NCI-H2196 (cell line): ENCODE data around the gene SPP2.

ENCODE experiments used
- DNase-seq: peaks from one replicate; lab custom pipeline; 2025; ENCODE audit not compliant: unreplicated experiment; lab: John Stamatoyannopoulos, UW

Gene SPP2

GRCh38 chr2:234050455-234051135, at the start of gene SPP2:
Gene SPP2, plus strand, starts transcription at chr2:234050702. Its CDS starts 85 bp downstream, at chr2:234050787.
- DNase-seq: no peak

DNA sequence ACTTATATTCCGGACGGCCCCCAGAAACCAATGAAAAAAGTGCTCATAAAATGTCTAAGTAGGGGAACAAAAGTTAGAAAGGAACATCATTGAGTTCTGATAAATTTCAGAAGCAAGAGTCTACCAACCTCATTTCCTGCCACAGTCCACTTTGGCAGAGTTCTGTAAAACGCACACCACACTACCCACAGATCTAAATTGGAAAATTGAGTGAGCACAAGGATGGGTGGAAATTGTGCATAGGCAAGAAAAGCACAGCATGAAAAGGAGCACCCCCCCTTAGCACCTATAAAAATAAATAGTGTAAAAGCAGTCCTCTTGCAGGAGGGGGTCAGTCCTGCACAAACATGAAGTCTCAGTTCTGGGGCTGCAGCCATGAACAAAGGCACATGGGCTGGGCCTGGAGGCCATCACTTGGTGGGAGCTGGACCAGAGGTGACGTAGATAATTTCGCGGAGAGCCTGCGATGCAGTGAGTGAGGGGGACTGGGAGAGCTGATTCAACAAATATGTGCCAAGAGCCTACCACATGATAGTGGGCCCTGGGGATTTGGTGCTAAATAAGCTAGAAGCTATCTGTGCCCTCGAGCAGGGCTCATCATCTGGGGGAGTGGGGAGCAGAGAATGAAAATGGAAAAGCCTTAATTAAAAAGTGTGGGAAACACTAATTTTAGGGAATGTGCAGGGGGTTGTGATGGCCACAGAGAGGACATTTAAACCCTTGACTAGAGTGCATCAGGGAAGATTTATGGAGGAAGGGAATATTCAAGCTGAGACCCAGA, 48.9 kb upstream of the SPP2 start:
- no peak for DNase-seq

DNA sequence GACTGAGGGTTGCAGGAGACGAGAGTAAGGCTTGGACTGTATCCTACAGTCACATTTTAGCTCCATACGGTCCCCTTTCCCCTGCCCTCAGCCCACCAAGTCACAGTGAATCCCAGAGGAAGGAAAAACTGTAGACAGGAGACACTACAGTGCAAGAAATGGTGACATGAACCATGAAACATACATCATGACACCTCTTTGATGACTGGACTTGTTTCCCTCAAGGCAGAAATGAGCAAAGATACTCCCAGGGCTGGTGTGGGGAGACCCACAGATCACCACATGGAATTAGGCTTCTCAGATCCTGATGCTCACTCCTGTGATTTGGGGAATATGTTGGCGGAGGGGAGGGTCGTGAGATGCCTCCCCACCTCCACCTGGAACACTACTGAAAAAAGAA, 48.2 kb upstream of the SPP2 start:
- no peak for DNase-seq

DNA sequence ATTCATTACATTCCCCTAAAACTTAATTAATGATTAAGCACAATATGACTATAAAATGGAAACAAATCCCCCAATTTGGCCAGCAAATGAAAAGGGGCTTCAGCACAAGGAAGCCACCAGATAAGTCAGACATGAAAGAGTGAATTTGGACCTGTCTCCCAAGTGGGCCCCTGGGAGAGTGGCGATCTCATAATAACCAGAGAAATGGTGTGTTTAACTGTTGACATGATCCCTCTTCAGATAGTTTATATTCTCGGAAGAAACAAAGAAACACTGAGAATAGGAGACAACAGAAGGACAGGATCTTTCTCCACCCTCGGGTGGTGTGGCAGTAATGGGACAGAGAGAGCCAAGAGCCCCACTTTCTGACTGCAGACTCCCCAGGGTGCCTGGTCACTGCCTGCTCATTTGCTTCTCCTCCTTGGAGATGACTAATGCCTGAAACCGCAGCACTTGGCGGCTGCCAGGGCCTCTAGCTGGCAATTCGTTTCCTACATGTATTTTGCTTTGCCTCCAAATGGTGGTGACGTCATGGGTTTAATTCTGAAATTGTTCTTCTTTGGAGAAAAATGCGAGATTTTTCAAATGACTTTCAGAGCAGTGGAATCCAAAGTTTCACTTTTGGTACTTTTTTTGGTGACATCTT, 46.4 kb upstream of the SPP2 start:
- peak; percentile 29 for DNase-seq

DNA sequence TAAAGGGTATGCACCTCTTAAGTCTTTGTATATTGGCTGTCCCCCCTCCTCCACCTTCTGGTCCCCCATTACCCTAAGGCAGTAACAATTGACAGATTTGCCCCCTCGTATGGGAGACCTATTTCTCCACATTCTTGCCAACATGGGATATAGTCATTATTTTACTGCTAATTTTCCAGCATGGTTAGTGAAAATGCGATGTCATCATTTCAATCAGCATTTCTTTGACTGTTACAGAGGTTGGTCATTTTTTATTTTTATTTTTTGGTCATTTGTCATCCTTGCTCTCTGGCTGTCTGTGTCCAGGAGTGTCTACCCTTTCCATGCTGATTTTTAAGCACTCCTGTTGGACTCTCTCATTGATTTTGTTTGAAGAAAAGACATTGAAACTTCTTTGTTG, 45.4 kb upstream of the SPP2 start:
- DNase-seq: no peak

- DNase-seq: no peak
Observed at GRCh38 chr2:234006501-234006900, 44.0 kb upstream of the SPP2 start.

DNA sequence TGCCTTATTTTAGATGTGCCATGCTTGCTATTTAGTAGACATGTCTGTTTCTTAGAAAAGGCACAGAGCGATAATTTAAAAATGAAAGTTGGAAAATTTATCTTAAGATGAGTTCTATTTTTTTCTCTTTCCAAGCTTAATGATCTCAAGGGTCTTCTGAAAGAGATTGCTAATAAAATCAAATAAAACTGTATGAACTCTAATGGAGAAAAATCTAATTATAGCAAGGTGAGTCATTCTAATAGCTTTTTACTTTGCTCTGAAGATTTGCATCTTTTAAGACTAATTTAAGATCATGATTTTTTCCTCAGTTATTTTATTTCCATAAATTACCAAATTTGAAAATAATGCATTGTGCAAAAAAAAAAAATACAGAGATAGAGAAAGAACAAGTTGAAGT, 36.1 kb upstream of the SPP2 start:
- no peak for DNase-seq

GRCh38 chr2:234015861-234016260, 34.6 kb upstream of the SPP2 start:
- no peak for DNase-seq

DNA sequence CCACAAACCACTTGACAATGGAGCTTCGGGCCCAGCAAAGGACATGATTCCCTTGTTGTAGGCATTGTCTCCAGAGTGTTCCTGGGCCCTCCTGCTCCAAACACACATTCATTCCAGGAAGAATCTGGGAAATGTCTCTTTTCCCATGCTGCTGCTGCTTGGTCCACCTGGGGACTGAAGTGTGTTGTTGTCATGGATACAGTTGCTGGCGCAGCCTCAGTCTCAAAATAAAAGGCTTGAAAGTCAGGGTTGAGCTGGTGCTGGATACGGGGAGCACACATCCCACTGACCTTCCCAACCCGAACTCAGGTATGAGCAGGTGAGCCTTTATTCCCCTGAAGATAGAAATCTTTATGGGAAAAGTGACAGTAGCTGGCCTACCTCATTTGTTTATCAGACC, 30.6 kb upstream of the SPP2 start:
- no peak for DNase-seq

DNA sequence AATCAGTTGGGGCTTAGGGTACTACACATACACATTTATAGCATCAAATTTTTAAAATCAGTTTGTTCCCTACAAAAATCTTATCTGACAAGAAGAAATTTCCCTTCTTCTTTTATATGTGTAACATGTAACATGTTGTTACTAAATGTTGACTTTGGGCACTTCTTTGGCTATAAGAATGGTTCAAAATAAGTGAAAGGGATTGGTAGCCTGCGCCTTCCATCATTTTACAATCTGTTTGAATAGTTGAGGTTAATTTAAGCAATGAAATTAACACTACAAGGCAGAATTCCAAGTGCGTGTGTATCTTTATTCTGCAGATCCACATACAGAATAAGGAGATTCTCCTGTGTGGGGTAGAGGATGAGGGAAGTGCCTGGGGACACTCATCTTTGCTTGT, 30.2 kb upstream of the SPP2 start:
- DNase-seq: no peak

DNA sequence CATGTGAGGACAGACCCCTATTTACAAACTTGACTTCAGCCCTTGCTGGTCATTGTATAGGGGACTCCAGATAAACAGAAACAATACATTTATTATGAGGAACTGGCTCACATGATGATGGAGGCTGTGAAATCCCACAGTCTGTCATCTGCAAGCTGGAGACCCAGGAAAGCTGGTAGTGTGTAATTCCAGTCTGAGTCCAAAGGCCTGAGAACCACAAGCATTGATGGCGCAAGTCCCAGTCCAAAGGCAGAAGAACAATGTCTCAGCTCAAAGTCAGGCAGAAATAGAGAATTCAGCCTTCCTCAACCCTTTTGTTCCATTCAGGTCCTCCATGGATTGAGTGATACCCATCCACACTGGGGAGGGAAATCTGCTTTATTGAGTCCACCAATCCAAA, 28.1 kb upstream of the SPP2 start:
- no peak for DNase-seq

DNA sequence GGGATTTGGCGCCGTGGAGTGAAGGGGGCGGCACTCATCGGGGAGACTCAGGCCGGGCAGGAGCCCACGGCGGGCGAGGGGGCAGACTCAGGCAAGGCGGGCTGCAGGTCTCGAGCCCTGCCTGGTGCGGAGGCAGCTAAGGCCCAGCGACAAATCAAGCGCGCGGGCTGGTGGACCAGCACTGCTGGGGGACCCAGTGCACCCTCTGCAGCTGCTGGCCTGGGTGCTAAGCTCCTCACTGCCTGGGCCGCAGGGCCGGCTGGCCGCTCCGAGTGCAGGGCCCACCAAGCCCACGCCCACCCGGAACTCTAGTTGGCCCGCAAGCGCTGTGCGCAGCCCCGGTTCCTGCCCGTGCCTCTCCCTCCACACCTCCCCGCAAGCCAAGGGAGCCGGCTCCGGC, 26.2 kb upstream of the SPP2 start:
- DNase-seq: no peak

GRCh38 chr2:234025466-234025865, 25.0 kb upstream of the SPP2 start:
- no peak for DNase-seq

- DNase-seq: no peak
Observed at GRCh38 chr2:234025891-234026401, 24.6 kb upstream of the SPP2 start.

DNA sequence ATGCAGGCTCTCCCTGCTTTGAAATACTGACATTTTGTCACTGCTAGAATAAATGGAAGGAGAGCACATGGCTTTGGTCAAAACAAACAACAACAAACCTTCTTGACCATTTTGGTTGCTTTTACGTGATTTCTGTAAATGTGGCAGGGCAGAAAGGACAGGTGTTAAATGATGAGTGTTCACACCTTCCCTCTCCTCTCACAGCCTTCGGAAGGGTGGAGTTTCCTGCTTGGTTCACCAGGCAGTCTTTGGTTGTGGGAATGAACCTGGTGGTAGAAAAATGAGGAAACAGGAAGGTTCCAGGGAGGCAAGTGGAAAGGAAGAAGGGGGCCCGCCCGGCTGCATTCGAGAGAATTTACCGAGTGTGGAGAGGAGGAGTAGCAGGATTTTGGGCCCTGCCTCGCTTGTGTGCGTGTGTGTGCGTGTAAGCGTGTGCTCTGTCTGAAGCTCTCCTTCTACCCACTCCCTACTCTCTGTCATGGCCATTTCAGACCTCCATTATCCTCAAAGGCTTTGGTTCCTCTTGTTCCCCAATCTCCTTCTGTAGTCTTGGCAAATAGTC, 23.7 kb upstream of the SPP2 start:
- no peak for DNase-seq

DNA sequence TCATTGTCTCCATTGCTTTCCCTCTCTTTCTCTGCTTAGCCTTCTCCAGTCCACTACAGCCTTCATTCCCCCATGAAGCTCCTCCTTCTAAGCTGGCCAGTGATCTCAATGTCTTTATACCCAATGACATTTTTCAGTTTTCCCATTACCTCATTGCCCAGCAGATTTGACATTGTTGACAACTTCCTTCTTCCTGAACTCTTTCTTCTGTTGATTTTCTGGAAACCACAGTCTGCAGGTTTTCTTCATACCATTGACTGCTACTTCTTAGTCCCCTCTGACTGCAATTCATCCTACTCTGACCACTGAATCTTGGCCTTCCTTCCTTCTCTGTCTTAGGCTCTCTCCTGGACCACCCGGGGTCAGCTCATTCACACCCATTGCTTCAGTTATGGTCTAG, 22.9 kb upstream of the SPP2 start:
- no peak for DNase-seq

DNA sequence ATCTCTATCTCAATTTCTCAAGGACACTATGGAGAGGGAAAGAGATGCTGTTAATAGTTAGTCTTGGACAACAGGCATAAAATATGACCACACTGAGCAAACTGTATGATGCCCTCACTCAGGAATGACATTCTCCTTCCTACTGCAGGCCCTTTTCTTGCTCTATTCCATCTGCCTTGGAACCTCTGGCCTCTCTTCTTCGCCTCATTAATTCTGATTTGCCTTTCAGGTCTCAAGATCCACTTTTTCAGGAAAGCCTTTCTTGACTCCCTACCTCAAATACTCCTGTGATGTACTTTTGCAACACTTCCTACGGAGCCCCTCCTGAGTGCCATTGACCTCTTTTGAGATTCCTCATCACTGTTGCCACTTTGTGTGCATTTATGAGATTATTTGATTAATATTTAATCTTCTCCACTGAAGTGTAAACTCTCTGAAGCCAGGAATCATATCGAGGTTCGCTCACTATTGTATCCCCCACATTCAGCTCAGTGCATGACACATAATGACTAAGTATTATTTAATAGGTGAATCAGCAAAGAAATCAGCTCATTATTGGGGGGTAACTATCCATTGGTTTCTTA, 21.3 kb upstream of the SPP2 start:
- DNase-seq: no peak

DNA sequence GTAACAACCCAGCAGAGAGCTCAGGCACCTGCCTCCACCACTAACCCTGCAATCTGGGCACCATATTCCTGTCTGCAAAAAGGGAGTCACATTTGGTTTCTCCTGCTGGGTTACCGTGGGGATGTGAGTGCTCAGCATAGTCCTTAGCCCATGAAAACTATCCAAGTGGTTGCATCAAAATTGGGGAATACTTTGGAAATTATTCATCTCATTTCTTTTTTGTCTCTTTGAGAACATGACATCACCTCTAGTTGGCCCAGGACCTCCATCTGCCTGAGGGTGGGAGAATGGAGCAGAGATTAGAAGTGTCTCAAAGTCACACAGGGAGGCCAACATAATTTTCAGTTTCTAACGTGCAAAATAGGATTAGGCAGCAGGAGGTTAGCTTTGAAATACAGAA, 19.3 kb upstream of the SPP2 start:
- no peak for DNase-seq

DNA sequence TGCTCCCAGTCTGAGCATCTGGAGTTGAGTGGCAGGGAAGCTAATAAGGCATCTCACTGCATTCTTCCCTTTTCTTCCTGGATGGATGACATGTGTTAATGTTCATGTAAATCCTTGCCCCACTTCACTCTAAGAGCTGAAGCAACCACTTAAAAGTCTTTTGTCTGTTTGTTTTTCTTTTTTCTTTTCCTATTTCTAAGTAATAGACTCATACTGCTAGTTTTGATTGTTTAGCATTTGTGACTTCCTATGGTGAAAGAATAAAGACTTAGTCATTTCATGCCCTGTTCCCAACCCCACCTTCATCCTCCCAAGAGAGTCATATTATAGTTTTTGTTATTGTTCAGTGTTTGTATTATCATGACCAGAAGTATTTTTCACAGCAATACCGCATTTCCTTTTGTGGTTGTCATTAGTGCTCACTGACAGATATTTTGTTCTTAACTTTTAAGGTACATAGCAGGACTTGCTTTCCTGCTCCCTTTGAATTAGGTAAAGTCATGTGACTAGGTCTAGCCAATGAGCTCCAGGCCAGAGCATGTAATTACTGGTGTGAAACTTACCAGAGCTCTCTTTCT, 18.1 kb upstream of the SPP2 start:
- DNase-seq: no peak

DNA sequence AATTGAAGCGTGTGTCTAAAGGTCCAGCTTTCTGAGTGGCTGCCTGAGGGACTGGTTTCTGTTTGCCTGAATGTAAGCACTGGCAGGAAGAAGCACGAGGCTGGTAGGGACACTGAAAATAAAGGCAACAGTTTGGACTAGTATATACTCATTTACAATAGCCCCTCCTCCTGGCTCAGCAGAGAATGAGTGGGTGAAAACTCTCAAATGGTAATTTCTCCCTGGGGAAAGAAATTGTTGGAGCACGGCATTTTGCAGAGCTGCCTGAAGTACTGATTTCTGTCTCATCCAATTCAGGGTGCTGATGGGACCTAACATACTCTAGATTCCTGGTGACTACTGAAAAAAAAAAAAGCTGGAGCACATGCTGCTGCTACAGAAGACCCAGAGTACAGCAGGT, 17.3 kb upstream of the SPP2 start:
- no peak for DNase-seq

- no peak for DNase-seq
Observed at GRCh38 chr2:234033885-234034284, 16.6 kb upstream of the SPP2 start.
